ENCODE measurements around the gene BST2. TPM values are rescaled to one million over a fixed set of nuclear protein-coding genes. Genes with fewer than 3 reads are reported as not detected.

BST2 gene
- total and polyA plus RNA-seq, 10 of the 15 experiments (the other 5 are each of a cell fraction or from before 2014, with no cell fraction given), result 16.6 to 372 (median 264) TPM

GRCh38 chr19:17357078-17357666 is 48.3 kb downstream of the BST2 start:
- no TSS peak for BruUV-seq (replicated peaks)
- no peak for TF ChIP-seq PRDM15 (CRISPR knock-in tag; IDR thresholded peaks at IDR 0.05)
- no peak for TF ChIP-seq IKZF1 (conservative IDR thresholded peaks at IDR 0.05)
- no peak for TF ChIP-seq SMARCA5 (IDR thresholded peaks at IDR 0.05)
- TF ChIP-seq TCF12 (IDR thresholded peaks at IDR 0.05; ENCODE audit: low read depth, low read length), result no peak
- no peak for TF ChIP-seq SREBF2 (IDR thresholded peaks at IDR 0.05; ENCODE audit: low read length)
- TF ChIP-seq STAT3 (IDR thresholded peaks at IDR 0.05; ENCODE audit: low read depth, low read length), result no peak
- no peak for TF ChIP-seq CREB1 (IDR thresholded peaks at IDR 0.05; ENCODE audit: low read depth)
- no peak for TF ChIP-seq EED (IDR thresholded peaks at IDR 0.05; ENCODE audit: low read depth)
- no peak for TF ChIP-seq NFXL1 (IDR thresholded peaks at IDR 0.05; ENCODE audit: borderline replicate concordance)
- no peak for TF ChIP-seq E2F4 (IDR thresholded peaks at IDR 0.05; ENCODE audit: low read depth, low read length)
- no peak for TF ChIP-seq ZNF592 (IDR thresholded peaks at IDR 0.05)
- TF ChIP-seq, protein P1, sequence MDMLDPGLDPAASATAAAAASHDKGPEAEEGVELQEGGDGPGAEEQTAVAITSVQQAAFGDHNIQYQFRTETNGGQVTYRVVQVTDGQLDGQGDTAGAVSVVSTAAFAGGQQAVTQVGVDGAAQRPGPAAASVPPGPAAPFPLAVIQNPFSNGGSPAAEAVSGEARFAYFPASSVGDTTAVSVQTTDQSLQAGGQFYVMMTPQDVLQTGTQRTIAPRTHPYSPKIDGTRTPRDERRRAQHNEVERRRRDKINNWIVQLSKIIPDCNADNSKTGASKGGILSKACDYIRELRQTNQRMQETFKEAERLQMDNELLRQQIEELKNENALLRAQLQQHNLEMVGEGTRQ (IDR thresholded peaks at IDR 0.05; ENCODE audit: borderline replicate concordance, low read depth, low read length), result no peak
- TF ChIP-seq MTA2 (IDR thresholded peaks at IDR 0.05; ENCODE audit: low read depth), result no peak

More at GRCh38 chr19:17357078-17357666, 48.3 kb downstream of the BST2 start:
- in situ Hi-C loops (cut with MboI) (no loop called here), intact Hi-C loops (cut with micrococcal nuclease; ENCODE audit: unreplicated experiment) (no loop called here)
- Histone ChIP-seq H3K4me1 (ENCODE audit: control insufficient read depth, insufficient read depth, low read length) (no peaks in the 10 kb centered on the region), H2AFZ (ENCODE audit: control insufficient read depth, low read depth, low read length) (no peak overlapping the region), H3K79me2 (ENCODE audit: control insufficient read depth, insufficient read depth, low read length) (no peaks in the 10 kb centered on the region), H3K9ac (ENCODE audit: control insufficient read depth, insufficient read depth, low read length) (no peak overlapping the region), H3K36me3 (ENCODE audit: control insufficient read depth in 2 of 2, insufficient read depth in 2 of 2, low read length in 1 of 2) (no peaks in the 10 kb centered on the region), H4K20me1 (ENCODE audit: control insufficient read depth, insufficient read depth) (no peaks in the 10 kb centered on the region), H3K9me3 (replicated peaks; ENCODE audit: control insufficient read depth, insufficient read depth, low read length) (no peaks in the 10 kb centered on the region), H3K27ac (ENCODE audit: control insufficient read depth, insufficient read depth) (no peak overlapping the region), H3K4me2 (ENCODE audit: control insufficient read depth, insufficient read depth) (no peak overlapping the region), H3K4me3 (no peak overlapping the region), H3K27me3 (replicated peaks in 1 of 2; ENCODE audit: control insufficient read depth in 2 of 2, insufficient read depth in 2 of 2, low read length in 1 of 2) (no peaks in the 10 kb centered on the region)
- ChIA-PET CTCF (interaction anchor here (1.2 to 3.0 kb wide), 3 partner anchors 10 to 37 kb away, joined by 3 to 11 read pairs (median 7); partner anchors contain the start of gene CCDC194), POLR2A (interaction anchor here (0.6 kb wide), 1 partner anchor 280 kb away, joined by 4 read pairs; no protein-coding TSS in a partner anchor), SMC1A (ENCODE audit: uncharacterized antibody, unreplicated experiment) (interaction anchor here (1.2 kb wide), 1 partner anchor 14 kb away, joined by 3 read pairs; no protein-coding TSS in a partner anchor), RAD21 (ENCODE audit: unreplicated experiment) (no interaction called here)
- WGBS (ENCODE audit: insufficient coverage, insufficient replicate concordance, low lambda C conversion rate, missing lambda C conversion rate), result 52% methylated on average over 7 of the region's 7 CpGs
- DNase-seq (ENCODE audit: low read depth, low spot score), result no peak
- ATAC-seq, result no peak
- FAIRE-seq, result no peak
